HepG2 (cell line): ENCODE data around the gene RPS19. TPM values are rescaled to one million over a fixed set of nuclear protein-coding genes. Genes with fewer than 3 reads are reported as not detected.

Experiments used
- HNRNPL ChIP-seq: fragments of 200-400 bp; formaldehyde crosslinking; IDR thresholded peaks from 2 replicates; pipeline ENCODE4 v1.6.1; 2017; ENCODE audit warnings: mild to moderate bottlenecking, low read depth, low read length
- RBFOX2 ChIP-seq: fragments of 200-400 bp; formaldehyde crosslinking; IDR thresholded peaks from 2 replicates; pipeline ENCODE4 v1.6.1; 2017; ENCODE audit warnings: low read depth, mild to moderate bottlenecking, low read length
- SNAI1 ChIP-seq: sonication (generic); formaldehyde crosslinking; IDR thresholded peaks from 2 replicates; pipeline ENCODE4 v1.5.0; 2020; ENCODE audit warnings: mild to moderate bottlenecking, missing genetic modification reagents, borderline replicate concordance
- ZFX ChIP-seq: sonication (generic); formaldehyde crosslinking; IDR thresholded peaks from 2 replicates; pipeline ENCODE4 v1.4.0; 2020; ENCODE audit warnings: mild to moderate bottlenecking, low read depth, missing genetic modification reagents, moderate library complexity
- ZKSCAN8 ChIP-seq: IDR thresholded peaks from 2 replicates; pipeline ENCODE4 v1.6.1; 2016; ENCODE audit warnings: borderline replicate concordance, missing genetic modification reagents, missing compliant biosample characterization
- ZNF30 ChIP-seq: sonication (generic); formaldehyde crosslinking; IDR thresholded peaks from 2 replicates; pipeline ENCODE4 v1.5.0; 2020; ENCODE audit warnings: mild to moderate bottlenecking, missing genetic modification reagents
- polyA plus RNA-seq, 8 experiments: library from polyadenylated mRNA; depleted of rRNA in 3 of 8; stranded (reverse) in 7 of 8; unstranded in 1 of 8; fragments of >200 nt; fragmentation: Illumina TruSeq in 4 of 8; extraction: Trizol in 4 of 8; gene quantifications; 2 replicates each; pipeline versions ENCODE4 v1.2.1 to v1.2.3, GENCODE V29; 2011 to 2016; ENCODE audit warnings: low read depth in 4 of 8, missing spikeins in 1 of 8, mixed read lengths in 1 of 8; ENCODE audit not compliant: insufficient read depth in 1 of 8
- total RNA-seq, 5 experiments: library from RNA; depleted of rRNA; stranded (reverse); fragments of >200 nt; fragmentation: Illumina TruSeq; extraction: Trizol; gene quantifications; 2 replicates each; pipeline ENCODE4 v1.2.3, GENCODE V29; 2016; ENCODE audit warnings: low read depth in 1 of 5
- TF ChIP-seq, protein P1 (sequence below): sonication (generic); formaldehyde crosslinking; IDR thresholded peaks from 2 replicates; pipeline ENCODE4 v1.4.0; 2020; ENCODE audit warnings: missing genetic modification reagents
- TF ChIP-seq, protein P2 (sequence below): sonication (generic); formaldehyde crosslinking; IDR thresholded peaks from 2 replicates; pipeline ENCODE4 v1.9.0; 2022; ENCODE audit warnings: low read depth, missing genetic modification reagents
- TF ChIP-seq, protein P3 (sequence below): sonication (generic); formaldehyde crosslinking; IDR thresholded peaks from 2 replicates; pipeline ENCODE4 v1.4.0; 2020; ENCODE audit warnings: missing genetic modification reagents
- TF ChIP-seq, protein P4 (sequence below): sonication (generic); formaldehyde crosslinking; IDR thresholded peaks from 2 replicates; pipeline ENCODE4 v1.5.1; 2020; ENCODE audit warnings: mild to moderate bottlenecking, missing genetic modification reagents, moderate library complexity
- TF ChIP-seq, protein P5 (sequence below): sonication (generic); formaldehyde crosslinking; IDR thresholded peaks from 2 replicates; pipeline ENCODE4 v1.4.0; 2020; ENCODE audit warnings: mild to moderate bottlenecking, missing genetic modification reagents
- TF ChIP-seq, protein P6 (sequence below): sonication (generic); formaldehyde crosslinking; conservative IDR thresholded peaks from 2 replicates; pipeline ENCODE4 v1.5.0; 2020; ENCODE audit warnings: missing genetic modification reagents
- TF ChIP-seq, protein P7 (sequence below): sonication (generic); formaldehyde crosslinking; IDR thresholded peaks from 2 replicates; pipeline ENCODE4 v1.4.0; 2020; ENCODE audit warnings: missing genetic modification reagents

Gene RPS19
- total and polyA plus RNA-seq, 2 of the 13 experiments (the other 11 are each of a cell fraction or from before 2014, with no cell fraction given): 1,983 to 4,758 TPM

DNA sequence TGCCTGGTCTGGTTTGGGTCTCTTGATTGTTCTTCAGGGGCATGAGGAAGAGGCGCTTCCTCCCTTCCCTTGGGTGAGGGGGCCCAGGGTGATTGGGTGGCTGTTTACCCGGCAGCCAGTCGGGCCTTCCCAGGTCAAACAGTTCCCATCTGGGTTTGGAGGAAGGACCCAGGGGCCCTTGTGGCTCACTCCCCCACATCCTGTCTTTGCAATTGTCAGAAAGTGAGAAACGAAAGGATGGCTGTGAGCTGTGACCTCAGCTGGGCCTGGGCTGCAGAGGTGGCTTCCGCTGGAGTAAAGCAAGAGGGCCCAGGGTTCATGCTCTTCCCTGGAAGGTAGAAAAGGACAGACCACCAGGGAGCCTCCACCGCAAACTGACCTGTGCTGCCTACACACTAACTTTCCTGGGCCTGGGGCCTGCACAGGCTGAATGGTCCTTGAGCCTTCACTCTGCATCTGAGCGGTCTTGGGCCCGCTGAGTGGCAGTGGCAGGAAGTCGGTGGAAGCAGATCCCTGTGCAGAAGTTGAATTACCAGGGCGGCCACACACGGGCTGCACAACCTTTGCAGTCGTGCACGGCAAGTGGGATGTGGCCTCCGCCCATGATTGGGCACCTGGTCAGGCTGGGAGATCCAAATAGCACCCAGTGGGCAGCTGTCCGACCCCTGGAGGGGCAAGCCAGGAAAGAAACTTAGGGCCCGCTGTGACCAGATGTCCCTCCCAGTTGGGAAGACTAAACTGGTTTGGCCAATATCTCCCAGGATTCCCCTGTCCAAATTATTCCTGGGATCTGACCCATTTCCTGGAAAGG is 11.7 kb downstream of the RPS19 start (continued):
- TF ChIP-seq SNAI1 (CRISPR knock-in tag): no peak
- TF ChIP-seq, protein P1, sequence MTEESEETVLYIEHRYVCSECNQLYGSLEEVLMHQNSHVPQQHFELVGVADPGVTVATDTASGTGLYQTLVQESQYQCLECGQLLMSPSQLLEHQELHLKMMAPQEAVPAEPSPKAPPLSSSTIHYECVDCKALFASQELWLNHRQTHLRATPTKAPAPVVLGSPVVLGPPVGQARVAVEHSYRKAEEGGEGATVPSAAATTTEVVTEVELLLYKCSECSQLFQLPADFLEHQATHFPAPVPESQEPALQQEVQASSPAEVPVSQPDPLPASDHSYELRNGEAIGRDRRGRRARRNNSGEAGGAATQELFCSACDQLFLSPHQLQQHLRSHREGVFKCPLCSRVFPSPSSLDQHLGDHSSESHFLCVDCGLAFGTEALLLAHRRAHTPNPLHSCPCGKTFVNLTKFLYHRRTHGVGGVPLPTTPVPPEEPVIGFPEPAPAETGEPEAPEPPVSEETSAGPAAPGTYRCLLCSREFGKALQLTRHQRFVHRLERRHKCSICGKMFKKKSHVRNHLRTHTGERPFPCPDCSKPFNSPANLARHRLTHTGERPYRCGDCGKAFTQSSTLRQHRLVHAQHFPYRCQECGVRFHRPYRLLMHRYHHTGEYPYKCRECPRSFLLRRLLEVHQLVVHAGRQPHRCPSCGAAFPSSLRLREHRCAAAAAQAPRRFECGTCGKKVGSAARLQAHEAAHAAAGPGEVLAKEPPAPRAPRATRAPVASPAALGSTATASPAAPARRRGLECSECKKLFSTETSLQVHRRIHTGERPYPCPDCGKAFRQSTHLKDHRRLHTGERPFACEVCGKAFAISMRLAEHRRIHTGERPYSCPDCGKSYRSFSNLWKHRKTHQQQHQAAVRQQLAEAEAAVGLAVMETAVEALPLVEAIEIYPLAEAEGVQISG (CRISPR knock-in tag): peak; percentile 26; the same call in 1 of the 2 replicates
- TF ChIP-seq, protein P2, sequence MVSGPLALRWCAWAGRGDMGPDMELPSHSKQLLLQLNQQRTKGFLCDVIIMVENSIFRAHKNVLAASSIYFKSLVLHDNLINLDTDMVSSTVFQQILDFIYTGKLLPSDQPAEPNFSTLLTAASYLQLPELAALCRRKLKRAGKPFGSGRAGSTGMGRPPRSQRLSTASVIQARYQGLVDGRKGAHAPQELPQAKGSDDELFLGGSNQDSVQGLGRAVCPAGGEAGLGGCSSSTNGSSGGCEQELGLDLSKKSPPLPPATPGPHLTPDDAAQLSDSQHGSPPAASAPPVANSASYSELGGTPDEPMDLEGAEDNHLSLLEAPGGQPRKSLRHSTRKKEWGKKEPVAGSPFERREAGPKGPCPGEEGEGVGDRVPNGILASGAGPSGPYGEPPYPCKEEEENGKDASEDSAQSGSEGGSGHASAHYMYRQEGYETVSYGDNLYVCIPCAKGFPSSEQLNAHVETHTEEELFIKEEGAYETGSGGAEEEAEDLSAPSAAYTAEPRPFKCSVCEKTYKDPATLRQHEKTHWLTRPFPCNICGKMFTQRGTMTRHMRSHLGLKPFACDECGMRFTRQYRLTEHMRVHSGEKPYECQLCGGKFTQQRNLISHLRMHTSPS (CRISPR knock-in tag): 0 out of 2 replicates have a peak, but pooled peaks have one; percentile 24
- TF ChIP-seq, protein P3, sequence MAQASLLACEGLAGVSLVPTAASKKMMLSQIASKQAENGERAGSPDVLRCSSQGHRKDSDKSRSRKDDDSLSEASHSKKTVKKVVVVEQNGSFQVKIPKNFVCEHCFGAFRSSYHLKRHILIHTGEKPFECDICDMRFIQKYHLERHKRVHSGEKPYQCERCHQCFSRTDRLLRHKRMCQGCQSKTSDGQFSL (CRISPR knock-in tag): 0 out of 2 replicates have a peak, but pooled peaks have one; percentile 29
- 0 out of 2 replicates have a peak, but pooled peaks have one; percentile 5 for TF ChIP-seq HNRNPL
- TF ChIP-seq, protein P4, sequence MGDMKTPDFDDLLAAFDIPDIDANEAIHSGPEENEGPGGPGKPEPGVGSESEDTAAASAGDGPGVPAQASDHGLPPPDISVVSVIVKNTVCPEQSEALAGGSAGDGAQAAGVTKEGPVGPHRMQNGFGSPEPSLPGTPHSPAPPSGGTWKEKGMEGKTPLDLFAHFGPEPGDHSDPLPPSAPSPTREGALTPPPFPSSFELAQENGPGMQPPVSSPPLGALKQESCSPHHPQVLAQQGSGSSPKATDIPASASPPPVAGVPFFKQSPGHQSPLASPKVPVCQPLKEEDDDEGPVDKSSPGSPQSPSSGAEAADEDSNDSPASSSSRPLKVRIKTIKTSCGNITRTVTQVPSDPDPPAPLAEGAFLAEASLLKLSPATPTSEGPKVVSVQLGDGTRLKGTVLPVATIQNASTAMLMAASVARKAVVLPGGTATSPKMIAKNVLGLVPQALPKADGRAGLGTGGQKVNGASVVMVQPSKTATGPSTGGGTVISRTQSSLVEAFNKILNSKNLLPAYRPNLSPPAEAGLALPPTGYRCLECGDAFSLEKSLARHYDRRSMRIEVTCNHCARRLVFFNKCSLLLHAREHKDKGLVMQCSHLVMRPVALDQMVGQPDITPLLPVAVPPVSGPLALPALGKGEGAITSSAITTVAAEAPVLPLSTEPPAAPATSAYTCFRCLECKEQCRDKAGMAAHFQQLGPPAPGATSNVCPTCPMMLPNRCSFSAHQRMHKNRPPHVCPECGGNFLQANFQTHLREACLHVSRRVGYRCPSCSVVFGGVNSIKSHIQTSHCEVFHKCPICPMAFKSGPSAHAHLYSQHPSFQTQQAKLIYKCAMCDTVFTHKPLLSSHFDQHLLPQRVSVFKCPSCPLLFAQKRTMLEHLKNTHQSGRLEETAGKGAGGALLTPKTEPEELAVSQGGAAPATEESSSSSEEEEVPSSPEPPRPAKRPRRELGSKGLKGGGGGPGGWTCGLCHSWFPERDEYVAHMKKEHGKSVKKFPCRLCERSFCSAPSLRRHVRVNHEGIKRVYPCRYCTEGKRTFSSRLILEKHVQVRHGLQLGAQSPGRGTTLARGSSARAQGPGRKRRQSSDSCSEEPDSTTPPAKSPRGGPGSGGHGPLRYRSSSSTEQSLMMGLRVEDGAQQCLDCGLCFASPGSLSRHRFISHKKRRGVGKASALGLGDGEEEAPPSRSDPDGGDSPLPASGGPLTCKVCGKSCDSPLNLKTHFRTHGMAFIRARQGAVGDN (CRISPR knock-in tag): peak; percentile 46
- TF ChIP-seq, protein P5, sequence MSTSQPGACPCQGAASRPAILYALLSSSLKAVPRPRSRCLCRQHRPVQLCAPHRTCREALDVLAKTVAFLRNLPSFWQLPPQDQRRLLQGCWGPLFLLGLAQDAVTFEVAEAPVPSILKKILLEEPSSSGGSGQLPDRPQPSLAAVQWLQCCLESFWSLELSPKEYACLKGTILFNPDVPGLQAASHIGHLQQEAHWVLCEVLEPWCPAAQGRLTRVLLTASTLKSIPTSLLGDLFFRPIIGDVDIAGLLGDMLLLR (CRISPR knock-in tag): no peak
- TF ChIP-seq ZNF30: no peak
- TF ChIP-seq ZKSCAN8 (CRISPR knock-in tag): no peak
- peak; percentile 43; the same call in 1 of the 2 replicates for TF ChIP-seq ZFX (CRISPR knock-in tag)
- TF ChIP-seq, protein P6, sequence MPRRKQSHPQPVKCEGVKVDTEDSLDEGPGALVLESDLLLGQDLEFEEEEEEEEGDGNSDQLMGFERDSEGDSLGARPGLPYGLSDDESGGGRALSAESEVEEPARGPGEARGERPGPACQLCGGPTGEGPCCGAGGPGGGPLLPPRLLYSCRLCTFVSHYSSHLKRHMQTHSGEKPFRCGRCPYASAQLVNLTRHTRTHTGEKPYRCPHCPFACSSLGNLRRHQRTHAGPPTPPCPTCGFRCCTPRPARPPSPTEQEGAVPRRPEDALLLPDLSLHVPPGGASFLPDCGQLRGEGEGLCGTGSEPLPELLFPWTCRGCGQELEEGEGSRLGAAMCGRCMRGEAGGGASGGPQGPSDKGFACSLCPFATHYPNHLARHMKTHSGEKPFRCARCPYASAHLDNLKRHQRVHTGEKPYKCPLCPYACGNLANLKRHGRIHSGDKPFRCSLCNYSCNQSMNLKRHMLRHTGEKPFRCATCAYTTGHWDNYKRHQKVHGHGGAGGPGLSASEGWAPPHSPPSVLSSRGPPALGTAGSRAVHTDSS (CRISPR knock-in tag): no peak
- peak; percentile 75 for TF ChIP-seq RBFOX2
- TF ChIP-seq, protein P7, sequence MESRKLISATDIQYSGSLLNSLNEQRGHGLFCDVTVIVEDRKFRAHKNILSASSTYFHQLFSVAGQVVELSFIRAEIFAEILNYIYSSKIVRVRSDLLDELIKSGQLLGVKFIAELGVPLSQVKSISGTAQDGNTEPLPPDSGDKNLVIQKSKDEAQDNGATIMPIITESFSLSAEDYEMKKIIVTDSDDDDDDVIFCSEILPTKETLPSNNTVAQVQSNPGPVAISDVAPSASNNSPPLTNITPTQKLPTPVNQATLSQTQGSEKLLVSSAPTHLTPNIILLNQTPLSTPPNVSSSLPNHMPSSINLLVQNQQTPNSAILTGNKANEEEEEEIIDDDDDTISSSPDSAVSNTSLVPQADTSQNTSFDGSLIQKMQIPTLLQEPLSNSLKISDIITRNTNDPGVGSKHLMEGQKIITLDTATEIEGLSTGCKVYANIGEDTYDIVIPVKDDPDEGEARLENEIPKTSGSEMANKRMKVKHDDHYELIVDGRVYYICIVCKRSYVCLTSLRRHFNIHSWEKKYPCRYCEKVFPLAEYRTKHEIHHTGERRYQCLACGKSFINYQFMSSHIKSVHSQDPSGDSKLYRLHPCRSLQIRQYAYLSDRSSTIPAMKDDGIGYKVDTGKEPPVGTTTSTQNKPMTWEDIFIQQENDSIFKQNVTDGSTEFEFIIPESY (CRISPR knock-in tag): peak; percentile 21
